SU-DHL-6 (cell line): Measurements from ENCODE around the gene MORC2.

Experiments
- H2AFZ ChIP-seq: fragments of 200-600 bp; sonication (generic); 2 replicates; pipeline ENCODE4 v1.6.1; 2014; ENCODE audit warnings: low read depth, mild to moderate bottlenecking, moderate library complexity, mixed read lengths, antibody characterized with exemption, low read length; ENCODE audit not compliant: severe bottlenecking
- H3F3A ChIP-seq: fragments of 200-600 bp; shearing (Covaris generic); 2 replicates; pipeline ENCODE4 v1.6.0; 2016; ENCODE audit warnings: antibody characterized with exemption, mild to moderate bottlenecking; ENCODE audit not compliant: insufficient read depth
- H3K27ac ChIP-seq: fragments of 200-600 bp; sonication (generic); 2 replicates; pipeline ENCODE4 v1.5.1; 2016; ENCODE audit warnings: low read depth, mild to moderate bottlenecking, low read length, moderate library complexity, mixed read lengths
- H3K27me3 ChIP-seq: fragments of 200-600 bp; sonication (generic), shearing (Covaris generic); 2 replicates; pipeline ENCODE4 v1.6.0; 2014; ENCODE audit warnings: mild to moderate bottlenecking, low read length
- H3K36me3 ChIP-seq: fragments of 200-600 bp; sonication (generic); 2 replicates; pipeline ENCODE4 v1.6.1; 2014; ENCODE audit warnings: mild to moderate bottlenecking, low read length, mixed read lengths
- H3K4me2 ChIP-seq: fragments of 300-600, 200-600 bp; shearing (Covaris generic), sonication (generic); 2 replicates; pipeline ENCODE4 v1.6.0; 2014; ENCODE audit warnings: low read length, low read depth, mild to moderate bottlenecking; ENCODE audit not compliant: poor library complexity, severe bottlenecking
- H3K4me3 ChIP-seq: fragments of 200-600 bp; sonication (generic); 2 replicates; pipeline ENCODE4 v1.5.1; 2014; ENCODE audit warnings: antibody characterized with exemption, low read length, mild to moderate bottlenecking, mixed read lengths; ENCODE audit not compliant: insufficient read depth, poor library complexity, severe bottlenecking
- H3K79me2 ChIP-seq: fragments of 200-600 bp; sonication (generic); 2 replicates; pipeline ENCODE4 v1.6.1; 2014; ENCODE audit warnings: mild to moderate bottlenecking, low read length, moderate library complexity; ENCODE audit not compliant: insufficient read depth
- H3K9ac ChIP-seq: fragments of 200-600 bp; sonication (generic); 2 replicates; pipeline ENCODE4 v1.7.0; 2014; ENCODE audit warnings: mild to moderate bottlenecking, low read length
- H3K9me2 ChIP-seq: fragments of 200-600 bp; sonication (generic); replicated peaks from 2 replicates; pipeline ENCODE4 v1.6.1; 2014; ENCODE audit warnings: low read length; ENCODE audit not compliant: insufficient read depth
- H3K9me3 ChIP-seq: fragments of 200-600 bp; sonication (generic); 2 replicates; pipeline ENCODE4 v1.6.1; 2014; ENCODE audit warnings: low read length, mixed read lengths; ENCODE audit not compliant: insufficient read depth
- H4K20me1 ChIP-seq: fragments of 200-600 bp; sonication (generic); 2 replicates; pipeline ENCODE4 v1.6.1; 2014; ENCODE audit warnings: low read depth, mild to moderate bottlenecking, antibody characterized with exemption, low read length, moderate library complexity, mixed read lengths
- CTCF ChIP-seq: fragments of 200-600 bp; sonication (generic); IDR thresholded peaks from one replicate; pipeline ENCODE4 v1.5.1; 2017; ENCODE audit warnings: antibody characterized with exemption, mild to moderate bottlenecking, low read length, moderate library complexity; ENCODE audit not compliant: insufficient read depth, poor library complexity, severe bottlenecking
- EZH2phosphoT487 ChIP-seq: fragments of 200-600 bp; sonication (generic), shearing (Covaris generic); conservative IDR thresholded peaks from 2 replicates; pipeline ENCODE4 v1.6.1; 2018; ENCODE audit warnings: mild to moderate bottlenecking, antibody characterized with exemption, low read length, moderate library complexity, mixed read lengths

Gene MORC2

GRCh38 chr22:30906411-30906810 lies 62.2 kb downstream of the MORC2 start:
- TF ChIP-seq CTCF (no peak), EZH2phosphoT487 (no peak)
- H3K4me3 ChIP-seq: no peak overlapping the region
- H4K20me1 ChIP-seq: no peaks in the 10 kb centered on the region
- no peaks in the 10 kb centered on the region for H3K9me2 ChIP-seq
- H3K4me2 ChIP-seq: no peak overlapping the region
- H2AFZ ChIP-seq: no peak overlapping the region
- no peaks in the 10 kb centered on the region for H3F3A ChIP-seq
- H3K27ac ChIP-seq: no peak overlapping the region
- H3K27me3 ChIP-seq: no peaks in the 10 kb centered on the region
- no peaks in the 10 kb centered on the region for H3K79me2 ChIP-seq
- no peaks in the 10 kb centered on the region for H3K9me3 ChIP-seq
- no peaks in the 10 kb centered on the region for H3K36me3 ChIP-seq
- no peak overlapping the region for H3K9ac ChIP-seq

DNA sequence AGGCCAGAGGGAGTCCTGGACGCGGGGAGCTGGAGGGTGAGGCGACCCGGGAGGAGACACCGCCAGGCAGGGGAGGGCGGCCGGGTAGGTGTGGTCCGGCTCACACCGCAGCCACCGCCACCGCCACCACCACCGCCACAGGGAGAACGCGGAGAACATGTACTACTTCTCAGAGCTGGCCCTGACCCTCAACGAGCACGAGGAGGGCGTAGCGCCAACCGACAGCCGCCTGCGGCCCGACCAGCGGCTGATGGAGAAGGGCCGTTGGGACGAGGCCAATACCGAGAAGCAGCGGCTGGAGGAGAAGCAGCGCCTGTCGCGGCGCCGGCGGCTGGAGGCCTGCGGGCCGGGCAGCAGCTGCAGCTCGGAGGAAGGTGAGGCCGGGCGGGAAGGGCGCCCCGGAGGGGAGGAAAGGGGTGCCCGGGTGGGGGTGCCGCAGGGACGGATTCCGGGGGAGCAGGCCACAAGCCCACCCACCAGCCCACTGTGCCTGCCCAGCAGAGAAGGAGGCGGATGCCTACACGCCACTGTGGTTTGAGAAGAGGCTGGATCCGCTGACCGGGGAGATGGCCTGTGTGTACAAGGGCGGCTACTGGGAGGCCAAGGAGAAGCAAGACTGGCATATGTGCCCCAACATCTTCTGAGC lies 62.8 kb downstream of the MORC2 start:
- H3K79me2 ChIP-seq: no peaks in the 10 kb centered on the region
- no peak overlapping the region for H3K9ac ChIP-seq
- no peaks in the 10 kb centered on the region for H3K27me3 ChIP-seq
- no peak overlapping the region for H3K27ac ChIP-seq
- no peak overlapping the region for H3K4me2 ChIP-seq
- H4K20me1 ChIP-seq: no peaks in the 10 kb centered on the region
- no peaks in the 10 kb centered on the region for H3K9me3 ChIP-seq
- no peak overlapping the region for H3K4me3 ChIP-seq
- TF ChIP-seq CTCF: no peak
- no peak for TF ChIP-seq EZH2phosphoT487
- no peaks in the 10 kb centered on the region for H3K36me3 ChIP-seq
- no peaks in the 10 kb centered on the region for H3F3A ChIP-seq
- H3K9me2 ChIP-seq: no peaks in the 10 kb centered on the region
- no peak overlapping the region for H2AFZ ChIP-seq

DNA sequence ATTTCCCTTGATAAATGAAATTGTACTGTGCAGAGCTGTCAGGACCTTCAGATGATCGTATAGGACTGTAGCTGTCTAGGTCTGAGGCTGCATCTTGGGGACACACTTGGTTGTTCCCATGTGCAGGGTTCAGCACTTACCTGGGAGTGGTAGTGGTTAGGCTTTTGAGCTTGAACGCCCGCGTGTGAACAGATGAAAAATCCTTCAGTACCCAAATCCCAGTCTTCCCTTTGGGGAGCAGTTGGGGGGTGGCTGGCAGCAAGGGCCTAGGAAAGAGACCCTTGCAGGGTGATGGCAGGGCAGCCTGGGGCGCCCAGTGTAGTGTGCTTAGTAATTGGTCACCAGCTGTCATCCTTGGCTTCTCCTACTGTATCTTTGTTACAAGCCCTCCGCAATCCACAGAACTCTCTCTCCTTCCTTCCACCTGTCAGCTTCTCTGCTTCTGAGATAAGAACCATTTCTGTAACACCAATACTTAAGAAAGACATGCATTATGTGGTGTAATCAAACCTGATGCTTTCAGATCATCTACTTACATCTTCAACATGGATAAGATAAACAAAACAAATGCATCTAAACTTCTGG lies 64.6 kb downstream of the MORC2 start:
- H3K4me3 ChIP-seq: no peak overlapping the region
- H3K36me3 ChIP-seq: no peaks in the 10 kb centered on the region
- H3K27me3 ChIP-seq: no peaks in the 10 kb centered on the region
- H3K9ac ChIP-seq: no peak overlapping the region
- H3K4me2 ChIP-seq: no peak overlapping the region
- TF ChIP-seq EZH2phosphoT487: no peak
- TF ChIP-seq CTCF: no peak
- H3K27ac ChIP-seq: no peak overlapping the region
- no peaks in the 10 kb centered on the region for H3K9me3 ChIP-seq
- H4K20me1 ChIP-seq: no peaks in the 10 kb centered on the region
- H3K79me2 ChIP-seq: no peaks in the 10 kb centered on the region
- H3F3A ChIP-seq: no peaks in the 10 kb centered on the region
- H2AFZ ChIP-seq: no peak overlapping the region
- no peaks in the 10 kb centered on the region for H3K9me2 ChIP-seq
